ENCODE data around the gene CAPN12.
"Not testable (repeated sequence)": the region's sequence is repeated elsewhere in the genome, so short reads cannot be mapped to it uniquely, and the experiment has no call there.

The CAPN12 gene, protein sequence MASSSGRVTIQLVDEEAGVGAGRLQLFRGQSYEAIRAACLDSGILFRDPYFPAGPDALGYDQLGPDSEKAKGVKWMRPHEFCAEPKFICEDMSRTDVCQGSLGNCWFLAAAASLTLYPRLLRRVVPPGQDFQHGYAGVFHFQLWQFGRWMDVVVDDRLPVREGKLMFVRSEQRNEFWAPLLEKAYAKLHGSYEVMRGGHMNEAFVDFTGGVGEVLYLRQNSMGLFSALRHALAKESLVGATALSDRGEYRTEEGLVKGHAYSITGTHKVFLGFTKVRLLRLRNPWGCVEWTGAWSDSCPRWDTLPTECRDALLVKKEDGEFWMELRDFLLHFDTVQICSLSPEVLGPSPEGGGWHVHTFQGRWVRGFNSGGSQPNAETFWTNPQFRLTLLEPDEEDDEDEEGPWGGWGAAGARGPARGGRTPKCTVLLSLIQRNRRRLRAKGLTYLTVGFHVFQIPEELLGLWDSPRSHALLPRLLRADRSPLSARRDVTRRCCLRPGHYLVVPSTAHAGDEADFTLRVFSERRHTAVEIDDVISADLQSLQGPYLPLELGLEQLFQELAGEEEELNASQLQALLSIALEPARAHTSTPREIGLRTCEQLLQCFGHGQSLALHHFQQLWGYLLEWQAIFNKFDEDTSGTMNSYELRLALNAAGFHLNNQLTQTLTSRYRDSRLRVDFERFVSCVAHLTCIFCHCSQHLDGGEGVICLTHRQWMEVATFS

DNA sequence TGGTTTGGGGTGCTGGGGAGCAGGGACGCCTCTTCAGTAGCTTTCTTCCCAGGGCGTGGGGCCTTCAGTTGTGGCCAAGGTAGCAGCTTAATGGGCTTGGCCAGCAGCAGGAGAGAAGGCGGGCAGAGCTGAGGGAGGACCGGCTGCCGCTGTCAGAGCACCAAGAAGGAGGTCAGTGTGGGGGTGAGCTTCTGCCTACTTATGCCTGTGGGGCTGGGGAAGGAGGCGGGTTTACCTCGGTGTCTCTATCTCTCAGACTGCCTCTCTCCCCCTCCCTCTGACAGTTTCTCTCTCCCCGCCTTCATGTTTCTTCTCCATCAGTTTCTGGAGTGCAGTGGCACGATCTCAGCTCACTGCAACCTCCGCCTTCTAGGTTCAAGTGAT lies at the start of gene CAPN12:
Gene CAPN12, minus strand, starts transcription at position 177 of the 384 bp plus-strand sequence. CDS start 309 bp downstream, outside the sequence.
- no peak for DNase-seq

DNA sequence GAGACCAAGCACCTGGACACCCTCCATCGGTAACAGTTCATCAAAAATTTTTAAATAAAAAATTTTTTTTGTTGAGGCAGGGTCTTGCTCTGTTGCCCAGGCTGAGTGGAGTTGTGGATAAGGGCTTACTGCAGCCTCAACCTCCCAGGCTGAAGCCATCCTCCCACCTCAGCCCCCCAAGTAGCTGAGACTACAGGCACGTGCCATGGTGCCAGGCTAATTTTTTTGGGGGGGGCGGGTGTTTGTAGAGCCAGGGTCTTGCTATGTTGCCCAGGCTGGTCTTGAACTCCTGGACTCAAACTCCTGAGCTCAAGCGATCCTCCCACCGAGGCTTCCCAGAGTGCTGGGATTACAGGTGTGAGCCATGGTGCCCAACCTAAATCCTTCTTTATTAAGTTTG lies 49.4 kb upstream of the CAPN12 start:
- DNase-seq, result no peak

DNA sequence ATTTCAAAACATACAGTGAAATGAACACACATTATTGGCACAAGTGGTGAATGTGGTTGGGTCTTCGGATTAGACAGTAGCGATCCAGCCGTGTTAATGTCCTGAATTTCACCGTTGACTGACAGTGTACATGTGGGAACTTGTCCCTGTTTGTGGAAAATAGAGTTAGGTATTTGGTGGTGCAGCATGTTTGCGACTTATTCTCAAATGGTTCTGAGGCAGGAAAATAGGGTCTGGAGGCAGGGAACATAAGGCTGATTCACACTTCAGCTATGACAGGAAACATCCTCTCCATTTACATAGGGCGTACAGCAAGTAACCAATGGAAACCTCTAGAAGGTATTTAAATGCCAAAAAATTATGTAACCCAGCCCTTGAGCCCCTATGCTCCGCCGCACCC lies 48.9 kb upstream of the CAPN12 start:
- no peak for DNase-seq

DNA sequence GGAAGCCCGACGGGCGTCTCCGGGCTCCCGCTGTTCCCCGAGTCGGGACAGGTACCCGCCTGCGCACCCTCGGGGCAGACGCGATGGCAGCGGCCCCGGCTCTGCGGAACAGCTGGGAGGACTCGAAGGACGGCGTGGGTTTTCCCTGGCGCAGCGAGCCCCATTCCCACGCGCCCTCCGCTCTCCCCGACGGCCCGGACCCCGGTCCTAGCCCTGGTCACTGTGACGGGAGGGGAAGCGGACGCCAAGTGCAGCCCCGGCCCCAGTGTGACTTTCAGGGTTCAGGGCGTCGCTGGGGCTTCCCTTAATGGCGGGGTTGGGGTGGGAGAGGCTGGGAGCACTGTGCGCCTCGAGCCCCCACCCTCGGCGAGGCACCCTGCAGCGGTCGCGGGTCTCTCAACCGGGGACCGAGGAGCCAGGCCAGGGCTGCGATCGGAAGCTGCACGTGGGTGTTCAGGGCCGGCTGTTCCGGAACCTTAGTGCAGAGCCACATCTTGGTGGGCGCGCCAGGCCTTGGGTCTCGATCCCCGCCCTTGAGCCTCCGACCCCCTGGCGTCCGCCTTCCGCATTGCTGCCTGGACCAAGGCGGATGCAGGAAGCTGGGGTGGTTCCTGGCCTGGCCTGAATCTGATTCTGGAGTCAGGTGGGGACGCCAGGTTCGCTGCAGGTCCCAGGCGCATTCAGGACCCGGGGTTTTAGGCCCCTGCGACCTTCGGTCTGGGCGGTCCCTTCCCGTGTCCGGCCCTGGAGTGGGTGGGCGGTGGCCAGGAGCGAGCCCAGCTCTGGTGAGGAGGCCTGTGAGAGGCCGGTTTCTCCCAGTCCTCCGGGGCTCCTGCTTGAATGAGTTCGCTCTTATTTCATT lies 48.2 kb upstream of the CAPN12 start:
- no peak for DNase-seq

DNA sequence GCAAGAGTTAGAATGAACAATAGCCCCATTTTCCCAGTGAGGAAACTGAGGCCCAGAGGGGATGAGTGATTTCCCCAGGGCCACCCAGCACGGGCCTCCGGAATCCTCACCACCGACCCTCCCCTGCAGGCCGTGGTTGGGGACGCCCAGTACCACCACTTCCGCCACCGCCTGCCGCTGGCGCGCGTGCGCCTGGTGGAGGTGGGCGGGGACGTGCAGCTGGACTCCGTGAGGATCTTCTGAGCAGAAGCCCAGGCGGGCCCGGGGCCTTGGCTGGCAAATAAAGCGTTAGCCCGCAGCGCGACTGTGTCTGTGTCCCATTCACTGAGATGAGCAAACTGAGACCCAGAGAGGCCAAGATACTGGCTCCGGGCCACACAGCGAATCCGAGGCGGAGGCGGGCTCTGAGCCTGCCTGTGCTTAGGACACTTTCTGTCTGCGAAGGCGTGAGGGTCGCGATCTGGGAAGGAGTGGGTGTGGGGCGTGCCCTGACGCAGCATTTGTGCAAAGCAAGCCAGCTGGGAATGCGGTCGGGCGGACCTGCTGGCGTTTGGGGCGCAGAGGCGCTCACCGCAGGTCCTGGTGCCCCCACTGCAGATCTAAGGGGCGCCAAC lies 47.3 kb upstream of the CAPN12 start:
- DNase-seq, result not testable (repeated sequence)

DNA sequence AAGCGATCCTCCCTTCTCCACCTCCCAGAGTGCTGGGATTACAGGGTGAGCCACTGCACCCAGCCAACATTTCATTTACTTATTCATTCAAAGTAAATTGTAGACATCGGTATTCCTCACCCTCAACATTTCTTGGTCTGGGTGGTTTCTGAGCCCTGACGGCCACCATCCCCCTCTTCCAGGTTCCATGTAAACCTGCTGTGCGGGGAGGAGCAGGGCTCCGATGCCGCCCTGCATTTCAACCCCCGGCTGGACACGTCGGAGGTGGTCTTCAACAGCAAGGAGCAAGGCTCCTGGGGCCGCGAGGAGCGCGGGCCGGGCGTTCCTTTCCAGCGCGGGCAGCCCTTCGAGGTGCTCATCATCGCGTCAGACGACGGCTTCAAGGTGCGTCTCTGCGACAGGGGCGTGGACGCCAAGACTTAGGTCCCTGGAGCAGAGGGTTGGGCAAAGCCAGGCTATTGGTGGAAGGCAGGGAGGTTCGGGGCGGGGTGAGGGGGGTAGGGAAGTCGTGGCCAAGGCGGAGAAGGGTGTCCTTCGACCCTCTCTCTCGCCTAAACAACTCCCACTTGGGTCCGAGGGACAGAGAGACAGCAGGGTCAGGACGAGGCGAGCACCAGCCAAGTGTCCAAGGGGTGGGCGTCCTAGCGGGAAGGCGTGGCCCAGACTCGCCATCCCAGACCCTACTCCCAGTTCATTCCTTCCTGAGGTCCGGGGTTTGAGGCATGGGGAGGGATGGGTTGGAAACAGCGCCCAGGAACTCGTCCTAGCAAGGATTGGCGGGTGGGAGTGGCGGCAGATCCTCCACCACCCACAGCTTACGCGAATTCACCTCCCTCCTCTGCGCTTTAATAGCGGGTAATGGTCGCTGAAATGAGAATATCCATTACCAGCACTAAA lies 46.5 kb upstream of the CAPN12 start:
- DNase-seq, result not testable (repeated sequence)

DNA sequence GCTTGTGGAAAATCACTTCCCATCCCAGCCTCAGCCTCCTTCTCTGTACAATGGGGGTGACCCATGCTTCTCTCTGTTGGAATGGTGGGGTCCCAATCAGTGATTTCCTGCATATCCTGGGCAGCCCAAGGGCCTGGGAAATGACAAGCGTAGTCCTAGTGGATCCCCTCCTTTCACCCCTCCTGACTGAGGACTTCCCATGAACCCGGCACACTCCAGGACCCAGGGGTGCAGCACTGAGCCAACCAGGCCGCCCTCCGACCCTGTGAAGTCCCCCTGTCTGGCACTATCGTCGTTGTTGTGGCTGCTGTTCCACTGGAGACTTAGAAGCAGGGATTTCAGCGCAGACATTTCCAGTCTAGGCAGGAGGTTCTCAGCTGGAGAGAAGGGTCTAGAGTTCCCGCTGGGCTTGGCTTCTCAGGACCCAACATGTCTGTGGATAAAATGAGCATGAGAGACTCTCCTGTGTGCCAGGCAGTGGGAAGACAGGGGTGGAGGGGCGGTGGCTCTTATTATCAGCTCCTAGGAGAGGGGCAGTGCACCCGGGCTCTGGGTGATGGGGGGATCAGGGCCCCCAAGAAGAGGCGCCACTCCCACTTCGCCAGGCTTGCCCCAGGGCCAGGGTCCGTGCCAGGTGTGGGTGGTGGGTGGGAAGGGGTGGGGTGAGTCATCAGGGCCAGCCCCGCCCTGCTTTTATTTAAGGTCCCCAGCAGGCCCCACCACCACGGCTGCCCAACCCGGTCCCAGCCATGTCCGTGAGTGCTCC lies 44.4 kb upstream of the CAPN12 start, which contains the start of gene LGALS7B:
Gene LGALS7B, plus strand, starts transcription at position 723 of the 766 bp plus-strand sequence. Its CDS starts 27 bp downstream, at position 750.
- no peak for DNase-seq

DNA sequence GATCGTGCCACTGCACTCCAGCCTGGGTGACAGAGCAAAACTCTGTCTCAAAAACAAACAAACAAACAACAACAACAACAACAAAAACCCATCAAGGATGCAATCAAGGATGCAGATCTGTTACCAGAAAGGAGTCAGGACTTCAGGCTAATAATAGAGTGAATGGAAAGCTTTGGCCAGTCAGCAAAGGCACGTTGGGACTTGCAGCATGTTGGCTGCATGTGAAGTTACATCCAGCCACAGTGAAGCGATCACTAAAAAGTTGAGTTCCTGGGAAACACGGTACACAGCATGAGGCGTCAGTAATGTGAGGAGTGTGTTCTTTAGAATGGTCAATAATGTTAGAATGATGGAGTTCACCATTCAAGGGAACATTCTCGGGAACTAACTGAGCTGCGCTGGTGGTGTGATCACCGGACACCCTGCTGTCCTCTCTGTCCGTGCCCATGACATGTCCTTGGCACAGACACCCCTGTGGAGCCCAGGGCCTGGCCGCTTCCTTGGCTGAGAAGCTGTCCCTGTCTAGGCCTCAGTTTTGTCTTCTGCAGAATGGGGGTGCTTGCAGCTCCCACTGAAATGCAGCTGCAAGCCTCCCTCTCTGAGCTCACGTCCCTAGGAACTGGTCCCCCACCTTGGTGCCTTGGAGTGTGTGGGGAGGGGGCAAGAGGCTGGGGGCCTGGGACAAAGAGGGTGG lies 42.4 kb upstream of the CAPN12 start:
- no peak for DNase-seq

DNA sequence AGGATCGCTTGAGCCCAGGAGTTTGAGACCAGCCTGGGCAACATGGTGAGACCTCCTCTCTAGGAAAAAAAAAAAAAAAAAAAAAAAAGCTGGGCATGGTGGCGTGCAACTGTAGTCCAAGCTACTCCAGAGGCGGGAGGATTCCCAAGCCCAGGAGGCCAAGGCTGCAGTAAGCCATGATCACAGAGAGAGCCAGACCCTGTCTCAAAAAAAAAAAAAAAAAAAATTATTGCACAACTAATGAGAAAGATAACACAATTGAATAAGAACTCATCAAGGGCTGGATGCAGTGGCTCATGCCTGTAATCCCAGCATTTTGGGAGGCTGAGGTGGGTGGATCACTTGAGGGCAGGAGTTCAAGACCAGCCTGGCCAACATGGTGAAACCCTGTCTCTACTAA lies 41.8 kb upstream of the CAPN12 start:
- not testable (repeated sequence) for DNase-seq

DNA sequence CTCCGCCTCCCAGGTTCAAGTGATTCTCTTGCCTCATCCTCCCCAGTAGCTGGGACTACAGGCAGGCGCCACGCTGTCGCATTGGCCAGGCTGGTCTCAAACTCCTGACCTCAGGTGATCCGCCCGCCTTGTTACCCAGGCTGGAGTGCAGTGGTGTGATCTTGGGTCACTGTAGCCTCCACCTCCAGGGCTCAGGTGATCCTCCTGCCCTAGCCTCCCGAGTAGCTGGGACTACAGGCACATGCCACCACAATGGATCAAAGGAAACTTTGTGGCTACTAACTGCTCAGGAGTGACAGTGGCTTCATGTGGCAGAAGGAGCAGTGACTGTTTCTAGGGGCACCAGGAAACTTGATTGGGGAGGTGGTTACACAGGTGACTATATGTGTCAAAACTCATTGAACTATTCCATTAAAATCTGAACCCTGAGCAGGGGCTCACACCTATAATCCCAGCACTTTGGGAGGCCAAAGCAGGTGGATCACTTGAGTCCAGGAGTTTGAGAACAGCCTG lies 41.0 kb upstream of the CAPN12 start:
- DNase-seq, result no peak

DNA sequence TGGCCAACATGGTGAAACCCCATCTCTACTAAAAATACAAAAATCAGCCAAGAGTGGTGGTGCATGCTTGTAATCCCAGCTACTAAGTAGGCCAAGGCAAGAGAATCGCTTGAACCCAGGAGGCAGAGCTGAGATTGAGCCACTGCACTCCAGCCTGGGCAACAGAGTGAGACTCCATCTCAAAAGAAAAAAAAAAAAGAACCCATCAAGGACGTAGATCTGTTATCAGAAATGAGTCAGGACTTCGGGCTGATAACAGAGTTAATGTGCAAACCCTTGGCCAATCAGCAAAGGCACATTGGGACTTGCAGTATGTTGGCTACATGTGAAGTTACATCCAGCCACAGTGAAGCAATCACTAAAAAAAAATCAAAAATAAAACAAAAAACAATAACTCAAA lies 40.0 kb upstream of the CAPN12 start:
- DNase-seq, result no peak

DNA sequence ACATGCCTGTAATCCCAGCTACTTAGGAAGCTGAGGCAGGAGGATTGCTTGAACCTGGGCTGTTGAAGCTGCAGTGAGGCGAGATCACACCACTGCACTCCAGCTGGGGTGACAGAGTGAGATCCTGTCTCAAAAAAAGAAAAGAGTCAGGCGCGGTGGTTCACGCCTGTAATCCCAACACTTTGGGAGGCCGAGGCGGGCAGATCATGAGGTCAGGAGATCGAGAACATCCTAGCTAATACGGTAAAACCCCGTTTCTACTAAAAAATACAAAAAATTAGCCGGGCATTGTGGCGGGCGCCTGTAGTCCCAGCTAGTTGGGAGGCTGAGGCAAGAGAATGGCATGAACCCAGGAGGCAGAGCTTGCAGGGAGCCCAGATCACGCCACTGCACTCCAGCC lies 37.9 kb upstream of the CAPN12 start:
- DNase-seq, result not testable (repeated sequence)

DNA sequence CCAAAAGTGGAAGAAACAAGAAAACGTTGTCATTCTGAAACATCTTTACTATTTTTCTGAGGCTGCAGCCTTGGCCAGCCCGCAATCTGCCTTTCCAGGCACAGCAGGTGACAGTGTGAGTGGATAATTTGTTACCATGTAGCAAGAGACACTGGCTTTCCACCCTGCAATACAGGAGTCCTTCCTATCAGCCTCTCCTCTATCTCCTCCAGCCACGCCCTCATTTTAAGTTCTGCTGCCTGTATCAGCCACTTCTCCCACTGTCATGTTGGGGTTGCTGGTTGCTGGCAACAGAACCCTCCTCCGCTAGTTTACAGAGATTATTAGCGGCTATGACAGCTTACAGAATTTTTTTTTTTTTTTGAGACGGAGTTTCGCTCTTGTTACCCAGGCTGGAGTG lies 36.8 kb upstream of the CAPN12 start:
- DNase-seq, result no peak

DNA sequence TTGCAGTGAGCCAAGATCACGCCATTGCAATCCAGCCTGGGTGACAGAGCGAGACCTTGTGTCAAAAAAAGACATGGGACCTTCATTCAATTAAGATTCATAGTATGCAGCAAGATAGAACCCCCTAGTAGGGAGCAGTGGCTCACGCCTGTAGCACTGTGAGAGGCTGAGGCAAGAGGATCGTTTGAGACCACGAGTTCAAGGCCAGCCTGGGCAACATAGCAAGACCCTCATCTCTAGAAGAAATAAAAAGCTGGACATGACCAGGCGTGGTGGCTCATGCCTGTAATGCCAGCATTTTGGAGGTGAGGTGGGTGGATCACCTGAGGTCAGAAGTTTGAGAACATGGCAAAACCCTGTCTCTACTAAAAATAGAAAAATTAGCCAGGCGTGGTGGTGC lies 36.2 kb upstream of the CAPN12 start:
- DNase-seq, result no peak

DNA sequence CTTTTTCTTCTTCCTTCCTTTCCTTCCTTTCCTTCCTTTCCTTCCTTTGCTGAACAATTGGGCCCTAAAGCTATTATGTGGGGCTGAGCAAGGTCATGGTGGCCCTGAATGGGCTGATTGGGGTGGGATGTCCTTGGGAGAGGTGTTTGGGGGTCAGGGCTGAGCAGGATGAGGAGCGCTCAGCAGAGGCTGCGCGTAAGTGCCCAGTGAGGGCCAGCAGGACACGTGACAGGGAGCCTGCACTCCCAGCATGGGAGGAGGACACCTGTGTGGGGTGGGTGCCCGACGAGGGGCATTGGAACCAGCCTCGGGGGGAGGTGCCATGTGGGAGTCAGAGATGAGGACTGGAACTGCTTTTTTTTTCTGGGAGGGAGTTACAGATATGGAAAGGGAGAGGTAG lies 34.5 kb upstream of the CAPN12 start:
- DNase-seq, result no peak

DNA sequence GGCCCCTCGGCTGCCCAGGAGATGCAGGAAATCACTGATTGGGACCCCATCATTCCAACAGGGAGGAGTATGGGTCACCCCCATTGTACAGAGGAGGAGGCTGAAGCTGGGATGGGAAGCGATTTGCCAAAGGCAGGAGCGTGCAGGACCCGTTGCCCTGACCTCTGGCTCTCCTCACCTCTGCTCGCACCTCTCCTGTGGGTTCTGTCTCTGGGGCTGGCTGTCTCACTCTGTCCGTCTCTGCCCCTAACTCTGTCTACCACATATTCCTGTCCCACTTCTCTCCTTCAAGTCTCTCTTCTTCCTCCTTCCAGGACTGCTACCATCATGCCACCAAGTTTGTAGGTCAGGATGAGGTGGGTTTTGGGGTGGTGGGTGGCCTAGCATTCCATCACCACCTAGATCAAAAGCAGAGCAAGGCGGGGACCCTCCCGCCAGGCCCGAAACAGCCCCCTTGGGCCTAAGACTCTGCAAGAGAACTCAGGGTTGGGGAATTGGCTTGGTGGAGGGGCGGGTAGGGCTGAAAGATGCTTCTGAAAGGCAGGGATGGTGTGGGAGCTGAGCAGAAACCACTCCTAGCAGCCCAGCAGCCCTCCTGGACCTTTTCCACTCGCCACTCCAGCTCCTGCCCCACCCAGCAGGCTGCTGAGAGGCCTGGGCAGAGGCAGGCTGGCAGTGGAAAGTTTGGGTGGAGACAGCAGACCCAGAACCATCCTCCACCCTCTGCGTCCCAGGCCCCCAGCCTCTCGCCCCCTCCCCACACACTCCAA lies 30.1 kb upstream of the CAPN12 start:
- no peak for DNase-seq

DNA sequence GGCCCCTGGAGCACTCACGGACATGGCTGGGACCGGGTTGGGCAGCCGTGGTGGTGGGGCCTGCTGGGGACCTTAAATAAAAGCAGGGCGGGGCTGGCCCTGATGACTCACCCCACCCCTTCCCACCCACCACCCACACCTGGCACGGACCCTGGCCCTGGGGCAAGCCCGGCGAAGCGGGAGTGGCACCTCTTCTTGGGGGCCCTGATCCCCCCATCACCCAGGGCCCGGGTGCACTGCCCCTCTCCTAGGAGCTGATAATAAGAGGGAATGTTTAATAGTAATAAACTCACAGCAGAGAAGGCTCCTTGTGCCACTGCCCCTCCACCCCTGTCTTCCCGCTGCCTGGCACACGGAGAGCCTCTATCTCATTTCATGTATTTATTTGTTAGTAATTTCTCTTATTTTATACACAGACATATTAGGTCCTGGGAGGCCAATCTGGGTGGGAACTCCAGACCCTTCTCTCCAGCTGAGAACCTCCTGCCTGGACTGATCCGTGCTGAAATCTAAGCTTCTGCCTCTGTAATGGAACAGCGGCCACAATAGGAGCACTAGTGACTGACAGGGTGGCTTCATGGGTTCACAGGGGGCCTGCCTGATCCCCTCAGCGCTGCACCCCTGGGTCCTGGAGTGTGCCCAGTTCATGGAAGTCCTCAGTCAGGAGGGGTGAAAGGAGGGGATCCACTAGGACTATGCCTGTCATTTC lies 29.3 kb upstream of the CAPN12 start, which contains the start of gene LGALS7:
Gene LGALS7, minus strand, starts transcription at position 49 of the 709 bp plus-strand sequence. Its CDS starts 25 bp downstream, at position 24.
- DNase-seq, result no peak

DNA sequence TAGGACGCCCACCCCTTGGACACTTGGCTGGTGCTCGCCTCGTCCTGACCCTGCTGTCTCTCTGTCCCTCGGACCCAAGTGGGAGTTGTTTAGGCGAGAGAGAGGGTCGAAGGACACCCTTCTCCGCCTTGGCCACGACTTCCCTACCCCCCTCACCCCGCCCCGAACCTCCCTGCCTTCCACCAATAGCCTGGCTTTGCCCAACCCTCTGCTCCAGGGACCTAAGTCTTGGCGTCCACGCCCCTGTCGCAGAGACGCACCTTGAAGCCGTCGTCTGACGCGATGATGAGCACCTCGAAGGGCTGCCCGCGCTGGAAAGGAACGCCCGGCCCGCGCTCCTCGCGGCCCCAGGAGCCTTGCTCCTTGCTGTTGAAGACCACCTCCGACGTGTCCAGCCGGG lies 27.3 kb upstream of the CAPN12 start:
- DNase-seq, result not testable (repeated sequence)
